Activated naive CD4-positive, alpha-beta T cell treated with anti-CD3 and anti-CD28 coated beads, Interleukin-2, amount 10 ng/mL, durations not matched to agents 7 days and 5 days (primary cell): Measurements from ENCODE around the gene CLDND1.
"Not testable (repeated sequence)": the region's sequence is repeated elsewhere in the genome, so short reads cannot be mapped to it uniquely, and the experiment has no call there.

Experiments
- CTCF ChIA-PET: fragments of 350-600 bp; sonication (Branson Sonifier 250); formaldehyde crosslinking; loops from one replicate; lab custom pipeline; 2021; ENCODE audit warnings: antibody characterized with exemption; lab: Charles Lee
- DNase-seq: peaks from one replicate; pipeline ENCODE4 v3.0.0-alpha.2; 2020
- H3K27ac Mint-ChIP-seq: one replicate; pipeline ENCODE4 v1.8.0; 2021; ENCODE audit warnings: mild to moderate bottlenecking, moderate library complexity, mixed read lengths
- H3K27me3 Mint-ChIP-seq: one replicate; pipeline ENCODE4 v1.8.0; 2021; ENCODE audit warnings: mild to moderate bottlenecking, mixed read lengths
- H3K36me3 Mint-ChIP-seq: one replicate; pipeline ENCODE4 v1.8.0; 2021; ENCODE audit warnings: mixed read lengths
- H3K4me1 Mint-ChIP-seq: one replicate; pipeline ENCODE4 v1.8.0; 2021; ENCODE audit warnings: mixed read lengths
- H3K4me3 Mint-ChIP-seq: one replicate; pipeline ENCODE4 v1.8.0; 2021; ENCODE audit warnings: mild to moderate bottlenecking, moderate library complexity, mixed read lengths
- H3K9me3 Mint-ChIP-seq: one replicate; pipeline ENCODE4 v1.8.0; 2021; ENCODE audit warnings: mixed read lengths

CLDND1 gene

DNA sequence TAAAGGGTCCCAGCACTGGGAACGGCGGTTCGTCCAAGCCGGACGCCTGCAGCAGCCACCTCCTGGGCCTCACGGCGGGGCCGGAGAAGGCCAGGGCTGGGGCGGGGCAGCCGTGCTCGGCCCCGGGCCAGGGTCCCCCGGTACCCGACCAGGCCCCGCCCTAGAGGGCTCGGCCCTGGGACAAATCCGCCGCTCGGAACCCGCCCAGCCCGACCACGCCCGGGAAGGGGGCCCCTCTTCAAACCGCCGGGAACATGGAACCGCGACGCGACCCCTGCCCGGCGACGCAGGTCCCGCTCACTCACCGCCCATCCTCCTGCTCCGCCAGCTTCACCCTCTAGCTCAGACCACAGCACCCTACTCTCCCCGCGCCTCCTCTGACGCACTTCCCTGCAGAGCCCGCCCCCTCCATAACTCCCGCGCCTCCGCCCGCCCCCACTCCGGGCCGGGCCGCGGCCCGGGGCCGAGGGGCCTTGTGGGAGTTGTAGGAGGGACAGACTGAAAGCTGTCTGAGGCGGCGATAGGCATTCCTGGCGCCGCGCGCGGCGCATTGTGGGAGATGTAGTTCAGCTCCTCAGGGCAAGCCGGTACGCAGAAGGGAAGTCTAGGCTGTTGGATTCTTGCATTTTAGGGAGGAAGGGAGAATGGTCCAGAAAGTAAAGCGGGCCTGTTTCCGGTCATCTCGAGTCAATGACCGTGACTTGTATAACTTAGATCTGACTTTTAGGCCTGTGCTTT, at the start of gene CLDND1:
CLDND1 (minus strand) TSS at position 359 of the 738 bp plus-strand sequence. CDS start 1,478 bp downstream, outside the sequence.
- Mint-ChIP-seq H3K36me3 (peaks cover 72% of the 10 kb centered on the region), H3K9me3 (peaks cover 11% of the 10 kb centered on the region), H3K4me1 (peaks cover 72% of the 10 kb centered on the region)

DNA sequence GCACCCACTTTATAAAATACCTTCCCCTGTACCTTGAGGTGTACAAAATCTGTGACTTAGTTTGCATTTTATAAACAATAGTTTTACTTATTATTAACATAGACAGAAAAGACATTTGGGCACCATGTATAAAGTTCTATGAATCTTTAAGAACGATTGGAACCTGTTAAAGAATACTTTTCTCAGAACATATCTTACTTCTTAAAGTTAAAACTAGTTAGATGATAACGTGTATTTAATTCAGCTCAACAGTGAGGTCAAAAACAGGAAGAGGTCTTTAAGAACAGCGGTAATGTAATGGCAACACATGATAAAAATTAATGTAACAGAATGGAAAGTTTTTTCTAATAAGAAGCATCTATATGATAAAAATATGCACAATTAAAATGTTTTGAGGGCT, 45.7 kb upstream of the CLDND1 start:
- CTCF ChIA-PET, result no interaction called here
- Mint-ChIP-seq H3K4me3 (no peak overlapping the region), H3K27me3 (no peaks in the 10 kb centered on the region), H3K9me3 (peaks cover 7% of the 10 kb centered on the region), H3K27ac (peak overlapping the region; percentile 99), H3K36me3 (peaks cover 18% of the 10 kb centered on the region), H3K4me1 (peaks cover 83% of the 10 kb centered on the region)
- no peak for DNase-seq

More for the DNA sequence above, at the start of gene CLDND1:
- peak; percentile 97 for DNase-seq
- CTCF ChIA-PET, result interaction anchor here (0.8 to 1.5 kb wide), 3 partner anchors 34 to 52 kb away, joined by 3 read pairs; no protein-coding TSS in a partner anchor
- peak within 1 kb of the TSS; percentile 92 for H3K4me3 Mint-ChIP-seq
- H3K27me3 Mint-ChIP-seq, result peaks cover 5% of the 10 kb centered on the region
- peak within 1 kb of the TSS; percentile 99 for H3K27ac Mint-ChIP-seq

DNA sequence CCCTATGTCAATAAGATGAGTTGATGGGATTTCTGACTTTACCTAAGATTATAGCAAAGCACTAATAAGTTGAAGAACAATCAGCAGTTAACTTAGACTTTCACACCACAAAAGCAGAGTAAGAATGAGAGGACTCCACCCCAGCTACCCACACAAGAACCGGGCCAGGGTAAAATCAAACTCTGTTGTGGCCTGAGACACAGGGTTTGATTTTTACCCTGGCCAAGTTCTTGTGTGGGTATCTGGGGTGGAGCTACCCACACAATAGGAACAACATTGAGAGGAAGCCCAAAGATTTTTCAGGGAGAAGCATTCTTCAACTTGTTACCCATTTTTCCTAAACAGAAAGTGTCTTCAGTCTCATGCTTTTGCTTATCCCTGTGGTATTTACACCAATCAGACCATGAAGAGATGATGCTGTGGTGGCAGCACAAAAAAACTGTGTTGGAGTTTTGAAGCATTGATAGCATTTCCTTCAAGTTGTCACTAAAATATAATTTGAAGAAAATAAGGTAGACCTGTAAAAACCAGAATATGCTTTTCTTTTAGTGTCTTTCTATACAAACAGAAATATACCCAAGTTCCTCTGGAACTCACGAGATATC, 45.1 kb upstream of the CLDND1 start:
- DNase-seq, result peak; percentile 50
- CTCF ChIA-PET, result no interaction called here
- H3K36me3 Mint-ChIP-seq, result peaks cover 16% of the 10 kb centered on the region
- peak overlapping the region; percentile 22 for H3K4me3 Mint-ChIP-seq
- peaks cover 83% of the 10 kb centered on the region for H3K4me1 Mint-ChIP-seq
- peak overlapping the region; percentile 99 for H3K27ac Mint-ChIP-seq
- no peaks in the 10 kb centered on the region for H3K27me3 Mint-ChIP-seq
- peaks cover 7% of the 10 kb centered on the region for H3K9me3 Mint-ChIP-seq

DNA sequence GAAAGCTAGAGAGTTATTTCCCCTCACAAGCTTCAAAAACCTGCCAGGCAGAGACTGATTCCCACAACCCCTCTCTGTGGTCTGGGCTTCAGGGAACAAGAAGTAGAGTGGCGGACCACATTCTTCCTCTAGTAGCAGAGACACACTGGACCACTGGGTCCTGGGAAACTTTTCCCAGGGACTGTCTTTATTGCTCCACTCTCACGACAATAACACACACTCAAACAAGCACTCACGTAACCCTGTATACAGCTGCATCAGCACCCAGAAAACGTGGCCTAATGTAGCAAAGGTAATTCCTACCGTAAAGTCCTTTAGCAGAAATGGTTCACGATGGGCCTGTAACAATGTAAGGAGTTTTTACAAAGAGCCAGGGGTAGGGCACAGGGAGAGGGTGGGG, 43.1 kb upstream of the CLDND1 start:
- no peak overlapping the region for H3K4me3 Mint-ChIP-seq
- no peaks in the 10 kb centered on the region for H3K27me3 Mint-ChIP-seq
- CTCF ChIA-PET, result interaction anchor here (1.6 kb wide), 1 partner anchor 9 kb away, joined by 7 read pairs; no protein-coding TSS in a partner anchor
- peaks cover 87% of the 10 kb centered on the region for H3K4me1 Mint-ChIP-seq
- no peak for DNase-seq
- H3K27ac Mint-ChIP-seq, result peak overlapping the region; percentile 99
- H3K9me3 Mint-ChIP-seq, result peaks cover 7% of the 10 kb centered on the region
- H3K36me3 Mint-ChIP-seq, result peaks cover 17% of the 10 kb centered on the region

- H3K4me3 Mint-ChIP-seq, result peak overlapping the region; percentile 19
- CTCF ChIA-PET, result interaction anchor here (1.6 kb wide), 1 partner anchor 9 kb away, joined by 7 read pairs; no protein-coding TSS in a partner anchor
Observed at GRCh38 chr3:98565237-98565643, 42.5 kb upstream of the CLDND1 start.

DNA sequence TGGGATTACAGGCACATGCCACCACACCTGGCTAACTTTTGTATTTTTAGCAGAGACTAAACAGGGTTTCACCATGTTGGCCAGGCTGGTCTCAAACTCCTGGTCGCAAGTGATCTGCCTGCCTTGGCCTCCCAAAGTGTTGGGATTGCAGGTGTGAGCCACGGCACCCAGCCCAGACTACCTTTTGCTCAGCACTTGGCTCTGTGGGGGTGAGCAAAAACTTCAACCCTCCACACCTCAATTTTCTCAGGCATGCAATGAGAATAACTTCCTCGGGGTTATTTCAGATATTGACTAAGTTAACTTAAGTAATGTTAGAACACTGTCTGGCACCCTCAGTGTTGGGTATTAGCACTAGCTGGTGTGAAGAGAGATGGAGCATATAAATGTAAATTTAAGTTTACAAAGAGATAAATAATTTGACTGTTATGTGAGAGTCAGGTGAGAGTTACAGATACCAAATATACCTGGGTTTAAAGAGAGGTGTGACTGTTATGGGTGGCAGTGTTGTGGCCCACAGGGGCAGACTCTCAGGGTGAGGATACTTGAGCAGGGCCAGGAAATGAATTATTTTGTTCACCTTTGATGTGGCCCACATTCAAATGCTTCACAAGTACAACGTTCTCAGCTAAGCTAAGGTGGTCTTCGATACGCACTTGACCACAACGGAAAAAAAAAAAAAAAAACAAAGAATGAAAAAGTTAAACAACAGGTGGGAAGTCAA, 41.7 kb upstream of the CLDND1 start:
- CTCF ChIA-PET, result interaction anchor here (1.2 to 3.0 kb wide), 4 partner anchors 8 to 27 kb away, joined by 4 to 19 read pairs (median 10); no protein-coding TSS in a partner anchor
- peaks cover 5% of the 10 kb centered on the region for H3K9me3 Mint-ChIP-seq
- H3K4me1 Mint-ChIP-seq, result peaks cover 93% of the 10 kb centered on the region
- H3K27me3 Mint-ChIP-seq, result no peaks in the 10 kb centered on the region
- peak overlapping the region; percentile 99 for H3K27ac Mint-ChIP-seq
- peak overlapping the region; percentile 67 for H3K4me3 Mint-ChIP-seq
- peaks cover 20% of the 10 kb centered on the region for H3K36me3 Mint-ChIP-seq
- peak; percentile 54 for DNase-seq

More at GRCh38 chr3:98565237-98565643, 42.5 kb upstream of the CLDND1 start:
- peaks cover 19% of the 10 kb centered on the region for H3K36me3 Mint-ChIP-seq
- H3K4me1 Mint-ChIP-seq, result peaks cover 90% of the 10 kb centered on the region
- H3K9me3 Mint-ChIP-seq, result peaks cover 7% of the 10 kb centered on the region
- no peak for DNase-seq
- peak overlapping the region; percentile 99 for H3K27ac Mint-ChIP-seq
- H3K27me3 Mint-ChIP-seq, result no peaks in the 10 kb centered on the region

GRCh38 chr3:98563661-98564281, 41.1 kb upstream of the CLDND1 start:
- H3K27me3 Mint-ChIP-seq, result no peaks in the 10 kb centered on the region
- DNase-seq, result peak; percentile 35
- H3K4me1 Mint-ChIP-seq, result peaks cover 93% of the 10 kb centered on the region
- H3K27ac Mint-ChIP-seq, result peak overlapping the region; percentile 99
- CTCF ChIA-PET, result interaction anchor here (1.2 to 3.0 kb wide), 4 partner anchors 9 to 26 kb away, joined by 4 to 19 read pairs (median 10); no protein-coding TSS in a partner anchor
- peaks cover 8% of the 10 kb centered on the region for H3K9me3 Mint-ChIP-seq
- peak overlapping the region; percentile 24 for H3K4me3 Mint-ChIP-seq
- H3K36me3 Mint-ChIP-seq, result peaks cover 19% of the 10 kb centered on the region

- CTCF ChIA-PET, result interaction anchor here (0.7 to 3.0 kb wide), 4 partner anchors 10 to 24 kb away, joined by 3 to 19 read pairs (median 10); no protein-coding TSS in a partner anchor
- Mint-ChIP-seq H3K9me3 (peaks cover 6% of the 10 kb centered on the region), H3K27me3 (no peaks in the 10 kb centered on the region), H3K27ac (peak overlapping the region; percentile 99), H3K4me3 (peak overlapping the region; percentile 28), H3K36me3 (peaks cover 17% of the 10 kb centered on the region), H3K4me1 (peaks cover 95% of the 10 kb centered on the region)
- peak; percentile 37 for DNase-seq
Observed at GRCh38 chr3:98561727-98562521, 39.2 kb upstream of the CLDND1 start.

DNA sequence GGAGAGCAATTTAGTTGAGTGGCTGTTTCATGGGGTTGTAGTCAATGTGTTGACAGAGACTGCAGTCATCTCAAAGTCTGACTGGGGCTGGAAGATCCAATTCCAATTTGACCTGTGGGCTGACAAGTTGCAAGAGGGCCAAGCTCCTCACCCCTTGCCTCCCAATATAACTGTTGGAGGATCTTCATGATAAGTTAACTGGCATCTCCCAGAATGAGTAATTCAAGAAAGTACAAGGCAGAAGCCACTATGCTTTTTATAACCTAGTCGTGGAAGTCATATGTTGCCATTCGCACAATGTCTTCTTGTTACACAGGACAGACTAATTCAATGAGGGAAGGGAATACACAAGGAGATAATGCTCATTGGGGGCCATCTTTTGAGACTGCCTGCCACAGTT, 38.2 kb upstream of the CLDND1 start:
- H3K9me3 Mint-ChIP-seq, result peaks cover 6% of the 10 kb centered on the region
- H3K27me3 Mint-ChIP-seq, result no peaks in the 10 kb centered on the region
- CTCF ChIA-PET, result no interaction called here
- DNase-seq, result no peak
- H3K27ac Mint-ChIP-seq, result peak overlapping the region; percentile 21
- H3K4me3 Mint-ChIP-seq, result no peak overlapping the region
- peaks cover 19% of the 10 kb centered on the region for H3K36me3 Mint-ChIP-seq
- H3K4me1 Mint-ChIP-seq, result peaks cover 95% of the 10 kb centered on the region

DNA sequence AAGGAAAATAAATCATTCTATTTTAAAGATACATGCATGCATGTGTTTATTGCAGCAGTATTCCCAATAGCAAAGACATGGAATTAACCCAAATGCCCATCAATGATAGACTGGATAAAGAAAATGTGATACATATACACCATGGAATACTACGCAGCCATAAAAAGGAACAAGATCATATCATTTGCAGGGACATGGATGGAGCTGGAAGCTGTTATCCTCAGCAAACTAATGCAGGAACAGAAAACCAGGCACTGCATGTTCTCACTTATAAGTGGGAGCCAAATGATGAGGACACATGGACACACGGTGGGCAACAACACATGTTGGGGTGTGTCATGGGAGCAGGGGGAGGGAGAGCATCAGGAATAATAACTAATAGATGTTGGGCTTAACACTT, 37.1 kb upstream of the CLDND1 start:
- CTCF ChIA-PET, H3K9me3 Mint-ChIP-seq, DNase-seq, H3K27me3 Mint-ChIP-seq, H3K4me3 Mint-ChIP-seq: not testable (repeated sequence)
- peaks cover 20% of the 10 kb centered on the region for H3K36me3 Mint-ChIP-seq
- peaks cover 95% of the 10 kb centered on the region for H3K4me1 Mint-ChIP-seq
- peak overlapping the region; percentile 89 for H3K27ac Mint-ChIP-seq

DNA sequence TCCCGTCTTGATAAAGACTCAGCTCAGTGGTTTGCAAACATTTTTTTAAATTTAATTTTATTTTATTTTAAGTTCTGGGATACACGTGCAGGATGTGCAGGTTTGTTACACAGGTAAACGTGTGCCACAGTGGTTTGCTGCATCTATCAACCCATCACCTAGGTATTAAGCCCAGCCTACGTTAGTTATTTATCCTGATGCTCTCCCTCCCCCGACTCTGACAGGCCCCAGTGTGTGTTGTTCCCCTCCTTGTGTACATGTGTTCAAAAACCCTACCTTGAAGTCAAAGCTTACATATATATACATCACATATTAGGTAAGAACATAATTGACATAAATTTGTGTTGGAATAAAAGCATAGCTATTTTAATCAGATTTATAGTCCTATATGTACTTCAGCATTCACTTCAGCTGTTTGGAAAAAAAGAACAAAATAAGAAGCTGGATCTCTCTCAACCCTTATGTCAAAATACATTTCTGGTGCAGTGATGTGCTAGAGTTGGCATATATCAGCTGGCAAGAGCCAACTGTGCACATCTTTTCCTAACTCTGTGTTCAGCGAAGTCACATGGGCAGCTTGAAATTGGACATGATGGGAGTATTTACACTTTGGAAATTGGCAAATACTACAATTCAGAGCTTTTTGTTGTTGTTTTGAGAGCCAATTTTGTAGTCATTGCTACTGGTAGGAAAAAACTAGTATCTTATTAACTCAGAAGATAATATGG, 35.6 kb upstream of the CLDND1 start:
- peak overlapping the region; percentile 97 for H3K27ac Mint-ChIP-seq
- peak overlapping the region; percentile 24 for H3K4me3 Mint-ChIP-seq
- CTCF ChIA-PET, result interaction anchor here (0.7 to 1.7 kb wide), 5 partner anchors 15 to 40 kb away, joined by 3 to 5 read pairs (median 3); no protein-coding TSS in a partner anchor
- H3K36me3 Mint-ChIP-seq, result peaks cover 24% of the 10 kb centered on the region
- no peaks in the 10 kb centered on the region for H3K27me3 Mint-ChIP-seq
- peaks cover 95% of the 10 kb centered on the region for H3K4me1 Mint-ChIP-seq
- DNase-seq, result no peak
- H3K9me3 Mint-ChIP-seq, result peaks cover 6% of the 10 kb centered on the region

DNA sequence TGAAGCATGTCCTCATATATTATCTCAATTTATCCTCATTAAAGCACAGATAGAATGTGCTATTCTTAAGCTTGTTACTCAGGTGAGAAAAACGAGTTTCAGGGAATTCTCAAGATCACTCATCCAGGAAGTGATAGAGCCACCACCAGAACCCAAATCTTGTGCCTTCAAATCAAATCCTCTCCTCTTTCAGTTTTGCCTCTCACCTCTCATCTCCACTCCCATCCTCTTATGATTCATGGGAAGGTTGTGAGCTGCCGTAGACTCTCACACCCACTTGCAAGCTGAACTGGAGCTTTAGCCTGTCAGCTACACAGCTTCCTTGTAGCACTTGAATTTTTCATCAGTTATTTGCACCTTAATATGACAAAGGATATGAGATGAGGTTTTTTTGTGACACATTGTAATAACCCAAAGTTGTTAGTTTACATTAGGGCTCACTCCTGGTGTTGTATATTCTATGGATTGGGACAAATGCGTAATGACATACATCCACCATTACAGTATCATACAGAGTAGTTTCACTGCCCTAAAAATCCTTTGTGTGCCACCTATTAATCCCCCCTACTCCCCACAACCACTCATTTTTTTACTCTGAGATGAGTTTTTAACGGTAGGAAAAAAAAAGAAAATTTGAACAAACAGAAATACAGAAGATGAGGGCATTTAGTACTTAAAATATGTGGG, 34.8 kb upstream of the CLDND1 start:
- no peaks in the 10 kb centered on the region for H3K27me3 Mint-ChIP-seq
- peak; percentile 55 for DNase-seq
- H3K36me3 Mint-ChIP-seq, result peaks cover 29% of the 10 kb centered on the region
- H3K27ac Mint-ChIP-seq, result peak overlapping the region; percentile 97
- peaks cover 6% of the 10 kb centered on the region for H3K9me3 Mint-ChIP-seq
- peak overlapping the region; percentile 77 for H3K4me3 Mint-ChIP-seq
- CTCF ChIA-PET, result interaction anchor here (0.8 to 2.0 kb wide), 7 partner anchors 8 to 40 kb away, joined by 3 to 7 read pairs (median 3); no protein-coding TSS in a partner anchor
- peaks cover 95% of the 10 kb centered on the region for H3K4me1 Mint-ChIP-seq
